Mesendoderm (in vitro differentiated cells): Measurements from ENCODE around the gene PCSK6.
A peak's percentile ranks its signal among the peaks of the same experiment; 100 is the strongest.

Source experiments
- DNase-seq: peaks from one replicate; pipeline ENCODE4 v3.0.0; 2013
- H2AK5ac ChIP-seq: 2 replicates; pipeline ENCODE4 v1.6.1; 2013; ENCODE audit warnings: low read length, inconsistent platforms
- H2BK120ac ChIP-seq: 2 replicates; pipeline ENCODE4 v1.6.1; 2013; ENCODE audit warnings: low read depth, mild to moderate bottlenecking, low read length, moderate library complexity, mixed read lengths
- H2BK15ac ChIP-seq: replicated peaks from 2 replicates; pipeline ENCODE4 v1.6.1; 2013; ENCODE audit warnings: low read depth, mild to moderate bottlenecking, moderate library complexity
- H2BK5ac ChIP-seq: 2 replicates; pipeline ENCODE4 v1.6.1; 2013; ENCODE audit warnings: low read length, inconsistent platforms
- H3K18ac ChIP-seq: 2 replicates; pipeline ENCODE4 v1.6.1; 2013; ENCODE audit warnings: mild to moderate bottlenecking, low read length, mixed read lengths
- H3K23ac ChIP-seq: one replicate; pipeline ENCODE4 v1.6.1; 2013; ENCODE audit warnings: low read length
- H3K27ac ChIP-seq: 2 replicates; pipeline ENCODE4 v1.5.1; 2013; ENCODE audit warnings: low read depth, mild to moderate bottlenecking, inconsistent platforms, low read length, moderate library complexity
- H3K27me3 ChIP-seq: 2 replicates; pipeline ENCODE4 v1.6.1; 2013; ENCODE audit warnings: low read length, control low read depth, mild to moderate bottlenecking, inconsistent platforms; ENCODE audit not compliant: insufficient read depth, poor library complexity
- H3K36me3 ChIP-seq: 2 replicates; pipeline ENCODE4 v1.6.1; 2013; ENCODE audit warnings: low read length, inconsistent platforms; ENCODE audit not compliant: control insufficient read depth, insufficient read depth
- H3K4ac ChIP-seq: one replicate; pipeline ENCODE4 v1.6.1; 2013; ENCODE audit warnings: low read depth, mild to moderate bottlenecking, low read length, moderate library complexity
- H3K4me1 ChIP-seq: 2 replicates; pipeline ENCODE4 v1.6.1; 2013; ENCODE audit warnings: low read depth, low read length, inconsistent platforms; ENCODE audit not compliant: control insufficient read depth
- H3K4me2 ChIP-seq: 2 replicates; pipeline ENCODE4 v1.6.1; 2013; ENCODE audit warnings: low read length
- H3K4me3 ChIP-seq: 2 replicates; pipeline ENCODE4 v1.5.1; 2013; ENCODE audit warnings: mild to moderate bottlenecking, low read length
- H3K56ac ChIP-seq: one replicate; pipeline ENCODE4 v1.6.1; 2013; ENCODE audit warnings: low read length
- H3K79me1 ChIP-seq: 2 replicates; pipeline ENCODE4 v1.6.1; 2013; ENCODE audit warnings: low read length, inconsistent platforms
- H3K79me2 ChIP-seq: 2 replicates; pipeline ENCODE4 v1.6.1; 2013; ENCODE audit warnings: mild to moderate bottlenecking, low read length; ENCODE audit not compliant: control insufficient read depth, insufficient read depth
- H3K9ac ChIP-seq: 2 replicates; pipeline ENCODE4 v1.6.1; 2013; ENCODE audit warnings: low read length, inconsistent platforms
- H4K5ac ChIP-seq: one replicate; pipeline ENCODE4 v1.6.1; 2013; ENCODE audit warnings: low read length
- H4K8ac ChIP-seq: one replicate; pipeline ENCODE4 v1.6.1; 2013; ENCODE audit warnings: low read depth, mild to moderate bottlenecking, control low read depth, low read length, moderate library complexity
- WGBS: extraction: QIAGEN DNeasy Blood & Tissue Kit; methylation state at CpG from one replicate; pipeline ENCODE4 v1.1.7; 2013; ENCODE audit warnings: low lambda C conversion rate, missing lambda C conversion rate; ENCODE audit not compliant: insufficient coverage; ENCODE audit errors: extremely low coverage; 5-methylcytosine and 5-hydroxymethylcytosine counted together

The PCSK6 gene

GRCh38 chr15:101463270-101463669 is 26.2 kb downstream of the PCSK6 start:
- Histone ChIP-seq H3K56ac (no peak overlapping the region), H2BK120ac (no peak overlapping the region), H2AK5ac (no peak overlapping the region), H3K79me2 (no peaks in the 10 kb centered on the region), H4K8ac (no peak overlapping the region), H3K23ac (no peak overlapping the region), H3K27ac (no peak overlapping the region), H3K27me3 (no peaks in the 10 kb centered on the region), H3K18ac (no peak overlapping the region), H3K4me2 (no peak overlapping the region), H4K5ac (no peak overlapping the region), H2BK15ac (no peak overlapping the region), H3K79me1 (no peaks in the 10 kb centered on the region), H3K9ac (no peak overlapping the region), H3K4me1 (no peaks in the 10 kb centered on the region), H3K4ac (no peak overlapping the region), H3K4me3 (no peak overlapping the region), H2BK5ac (no peak overlapping the region), H3K36me3 (no peaks in the 10 kb centered on the region)
- no peak for DNase-seq
- no CpG with 5 or more reads among the region's 8 CpGs for WGBS

GRCh38 chr15:101461097-101461496 is 28.4 kb downstream of the PCSK6 start:
- Histone ChIP-seq H3K4me1 (no peaks in the 10 kb centered on the region), H3K36me3 (no peaks in the 10 kb centered on the region), H3K79me1 (no peaks in the 10 kb centered on the region), H2BK120ac (no peak overlapping the region), H3K23ac (no peak overlapping the region), H3K4me2 (no peak overlapping the region), H3K56ac (no peak overlapping the region), H2AK5ac (no peak overlapping the region), H3K79me2 (no peaks in the 10 kb centered on the region), H2BK15ac (no peak overlapping the region), H3K9ac (no peak overlapping the region), H3K18ac (no peak overlapping the region), H4K8ac (no peak overlapping the region), H3K4ac (no peak overlapping the region), H3K4me3 (no peak overlapping the region), H3K27me3 (no peaks in the 10 kb centered on the region), H2BK5ac (no peak overlapping the region), H4K5ac (no peak overlapping the region), H3K27ac (no peak overlapping the region)
- DNase-seq = no peak
- no CpG with 5 or more reads among the region's 4 CpGs for WGBS

- Histone ChIP-seq H3K56ac (no peak overlapping the region), H3K4me1 (no peaks in the 10 kb centered on the region), H2BK15ac (no peak overlapping the region), H4K5ac (no peak overlapping the region), H2BK120ac (no peak overlapping the region), H3K4me3 (no peak overlapping the region), H2BK5ac (no peak overlapping the region), H4K8ac (no peak overlapping the region), H3K18ac (no peak overlapping the region), H2AK5ac (no peak overlapping the region), H3K4ac (no peak overlapping the region), H3K27me3 (no peaks in the 10 kb centered on the region), H3K79me2 (no peaks in the 10 kb centered on the region), H3K4me2 (no peak overlapping the region), H3K36me3 (no peaks in the 10 kb centered on the region), H3K27ac (no peak overlapping the region), H3K23ac (peak overlapping the region; percentile 73), H3K9ac (no peak overlapping the region), H3K79me1 (no peaks in the 10 kb centered on the region)
- DNase-seq = no peak
- no CpG with 5 or more reads among the region's 12 CpGs for WGBS
These were observed 29.8 kb downstream of the PCSK6 start for GRCh38 chr15:101459579-101460300.

GRCh38 chr15:101458908-101459578 is 30.5 kb downstream of the PCSK6 start:
- Histone ChIP-seq H2BK15ac (no peak overlapping the region), H3K79me1 (no peaks in the 10 kb centered on the region), H2BK120ac (no peak overlapping the region), H3K56ac (no peak overlapping the region), H3K9ac (no peak overlapping the region), H4K8ac (no peak overlapping the region), H3K27ac (no peak overlapping the region), H2BK5ac (no peak overlapping the region), H3K4ac (no peak overlapping the region), H4K5ac (no peak overlapping the region), H3K4me2 (no peak overlapping the region), H3K27me3 (no peaks in the 10 kb centered on the region), H3K4me3 (no peak overlapping the region), H3K36me3 (no peaks in the 10 kb centered on the region), H2AK5ac (no peak overlapping the region), H3K23ac (no peak overlapping the region), H3K79me2 (no peaks in the 10 kb centered on the region), H3K18ac (no peak overlapping the region), H3K4me1 (no peaks in the 10 kb centered on the region)
- WGBS = no CpG with 5 or more reads among the region's 16 CpGs
- DNase-seq = no peak

- no peak overlapping the region for H3K4ac ChIP-seq
- no peaks in the 10 kb centered on the region for H3K79me2 ChIP-seq
- H4K5ac ChIP-seq = no peak overlapping the region
- H3K56ac ChIP-seq = no peak overlapping the region
- no peak overlapping the region for H3K23ac ChIP-seq
- H3K79me1 ChIP-seq = no peaks in the 10 kb centered on the region
- H3K27me3 ChIP-seq = no peaks in the 10 kb centered on the region
- H3K4me3 ChIP-seq = no peak overlapping the region
- H3K36me3 ChIP-seq = no peaks in the 10 kb centered on the region
- no peak overlapping the region for H3K9ac ChIP-seq
- H3K4me2 ChIP-seq = no peak overlapping the region
- H2AK5ac ChIP-seq = no peak overlapping the region
- no peak overlapping the region for H2BK120ac ChIP-seq
- no peak overlapping the region for H4K8ac ChIP-seq
- no peak overlapping the region for H2BK15ac ChIP-seq
- no peak for DNase-seq
- no peak overlapping the region for H3K27ac ChIP-seq
- no CpG with 5 or more reads among the region's 23 CpGs for WGBS
- H3K4me1 ChIP-seq = peaks cover under 1% of the 10 kb centered on the region
- H3K18ac ChIP-seq = no peak overlapping the region
- H2BK5ac ChIP-seq = no peak overlapping the region
These were observed 31.2 kb downstream of the PCSK6 start for GRCh38 chr15:101458158-101458900.
